HEK293 (cell line): ENCODE results near the gene CPT1C.
A peak's percentile ranks its signal among the peaks of the same experiment; 100 is the strongest.

Experiments
- CTCF ChIA-PET: fragments of 350-600 bp; formaldehyde crosslinking; extraction: SDS; loops from one replicate; lab custom pipeline; 2021; ENCODE audit warnings: antibody characterized with exemption; lab: Yijun Ruan, JAX
- POLR2A ChIA-PET: fragments of 300-600 bp; formaldehyde crosslinking; extraction: SDS; loops from one replicate; lab custom pipeline; 2020; ENCODE audit warnings: antibody characterized with exemption, inconsistent platforms; lab: Yijun Ruan, JAX
- H3K27ac ChIP-seq: fragments of 200-500 bp; sonication (Bioruptor generic); 2 replicates; pipeline ENCODE4 v1.5.1; 2014; ENCODE audit warnings: low read depth, low read length, control low read depth, inconsistent platforms; ENCODE audit errors: extremely low read depth
- H3K36me3 ChIP-seq, 2 experiments: fragments of 200-500 bp in 1 of 2; sonication (Bioruptor generic) in 1 of 2; 1 replicate in 1 of 2; 2 replicates in 1 of 2; pipeline ENCODE4 v1.5.1; 2014 to 2017; ENCODE audit warnings: inconsistent platforms in 2 of 2, low read length in 2 of 2; ENCODE audit not compliant: control insufficient read depth in 2 of 2, insufficient read depth in 1 of 2
- H3K4me1 ChIP-seq: fragments of 200-500 bp; sonication (Bioruptor generic); 2 replicates; pipeline ENCODE4 v1.5.1; 2014; ENCODE audit warnings: mild to moderate bottlenecking, low read length, inconsistent platforms; ENCODE audit not compliant: control insufficient read depth, insufficient read depth
- H3K4me3 ChIP-seq: 2 replicates; pipeline ENCODE4 v1.5.1; 2011; ENCODE audit warnings: low read depth, mild to moderate bottlenecking, control low read depth, low read length, moderate library complexity
- H3K9me3 ChIP-seq: fragments of 200-500 bp; sonication (Bioruptor generic); 2 replicates; pipeline ENCODE4 v1.5.1; 2014; ENCODE audit warnings: low read depth, low read length, inconsistent platforms; ENCODE audit not compliant: control insufficient read depth, insufficient read depth
- KLF8 ChIP-seq: fragments of 450-650 bp; formaldehyde crosslinking; IDR thresholded peaks from 2 replicates; pipeline ENCODE4 v1.5.1; 2016; ENCODE audit warnings: missing biosample characterization, missing genetic modification characterization
- ZNF514 ChIP-seq: fragments of 450-650 bp; formaldehyde crosslinking; IDR thresholded peaks from 2 replicates; pipeline ENCODE4 v1.5.1; 2016; ENCODE audit warnings: missing biosample characterization, missing genetic modification characterization
- ZSCAN30 ChIP-seq: fragments of 450-650 bp; IDR thresholded peaks from 2 replicates; pipeline ENCODE4 v1.5.1; 2018; ENCODE audit warnings: missing biosample characterization, mild to moderate bottlenecking, missing genetic modification characterization, moderate library complexity
- TF ChIP-seq, protein P1 (sequence below): fragments of 450-650 bp; formaldehyde crosslinking; IDR thresholded peaks from 2 replicates; pipeline ENCODE4 v1.5.1; 2016; ENCODE audit warnings: missing biosample characterization, missing genetic modification characterization
- TF ChIP-seq, protein P2 (sequence below): fragments of 450-650 bp; formaldehyde crosslinking; IDR thresholded peaks from 2 replicates; pipeline ENCODE4 v1.5.1; 2016; ENCODE audit warnings: missing biosample characterization, missing genetic modification characterization
- TF ChIP-seq, protein P3 (sequence below): fragments of 450-650 bp; formaldehyde crosslinking; IDR thresholded peaks from 2 replicates; pipeline ENCODE4 v1.5.1; 2016; ENCODE audit warnings: missing biosample characterization, missing genetic modification characterization
- TF ChIP-seq, protein P4 (sequence below): fragments of 450-650 bp; formaldehyde crosslinking; IDR thresholded peaks from 2 replicates; pipeline ENCODE4 v1.5.1; 2016; ENCODE audit warnings: missing biosample characterization, missing genetic modification characterization
- TF ChIP-seq, protein P5 (sequence below): fragments of 450-650 bp; formaldehyde crosslinking; IDR thresholded peaks from 2 replicates; pipeline ENCODE4 v1.5.1; 2016; ENCODE audit warnings: missing biosample characterization, missing genetic modification characterization
- TF ChIP-seq, protein P6 (sequence below): fragments of 450-650 bp; IDR thresholded peaks from 2 replicates; pipeline ENCODE4 v1.5.1; 2018; ENCODE audit warnings: missing biosample characterization, missing genetic modification characterization
- TF ChIP-seq, protein P7 (sequence below): fragments of 450-650 bp; formaldehyde crosslinking; IDR thresholded peaks from 2 replicates; pipeline ENCODE4 v1.5.1; 2016; ENCODE audit warnings: missing biosample characterization, missing genetic modification characterization

CPT1C gene

DNA sequence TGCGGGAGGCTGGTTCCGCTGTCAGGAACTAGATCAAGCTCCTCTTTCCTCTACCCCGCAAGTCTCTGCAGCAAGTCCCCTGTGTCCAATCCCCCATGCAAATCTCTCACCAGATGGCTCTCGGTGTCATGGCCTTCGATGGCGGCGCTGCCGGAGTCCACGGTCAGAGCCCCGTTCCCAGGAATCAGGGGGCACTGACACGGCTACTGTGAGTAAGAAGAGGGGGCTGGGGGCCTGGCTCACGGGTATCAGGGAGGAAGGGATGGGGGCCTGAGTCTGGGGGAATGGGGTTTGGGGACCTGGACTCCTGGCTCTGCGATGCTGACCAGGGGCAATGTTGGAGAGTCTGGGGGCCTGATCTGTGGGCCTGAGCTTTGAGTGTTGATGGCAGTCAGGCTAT lies 44.9 kb upstream of the CPT1C start (continued):
- TF ChIP-seq, protein P1, sequence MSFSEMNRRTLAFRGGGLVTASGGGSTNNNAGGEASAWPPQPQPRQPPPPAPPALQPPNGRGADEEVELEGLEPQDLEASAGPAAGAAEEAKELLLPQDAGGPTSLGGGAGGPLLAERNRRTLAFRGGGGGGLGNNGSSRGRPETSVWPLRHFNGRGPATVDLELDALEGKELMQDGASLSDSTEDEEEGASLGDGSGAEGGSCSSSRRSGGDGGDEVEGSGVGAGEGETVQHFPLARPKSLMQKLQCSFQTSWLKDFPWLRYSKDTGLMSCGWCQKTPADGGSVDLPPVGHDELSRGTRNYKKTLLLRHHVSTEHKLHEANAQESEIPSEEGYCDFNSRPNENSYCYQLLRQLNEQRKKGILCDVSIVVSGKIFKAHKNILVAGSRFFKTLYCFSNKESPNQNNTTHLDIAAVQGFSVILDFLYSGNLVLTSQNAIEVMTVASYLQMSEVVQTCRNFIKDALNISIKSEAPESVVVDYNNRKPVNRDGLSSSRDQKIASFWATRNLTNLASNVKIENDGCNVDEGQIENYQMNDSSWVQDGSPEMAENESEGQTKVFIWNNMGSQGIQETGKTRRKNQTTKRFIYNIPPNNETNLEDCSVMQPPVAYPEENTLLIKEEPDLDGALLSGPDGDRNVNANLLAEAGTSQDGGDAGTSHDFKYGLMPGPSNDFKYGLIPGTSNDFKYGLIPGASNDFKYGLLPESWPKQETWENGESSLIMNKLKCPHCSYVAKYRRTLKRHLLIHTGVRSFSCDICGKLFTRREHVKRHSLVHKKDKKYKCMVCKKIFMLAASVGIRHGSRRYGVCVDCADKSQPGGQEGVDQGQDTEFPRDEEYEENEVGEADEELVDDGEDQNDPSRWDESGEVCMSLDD (tag by site-specific recombination) = no peak
- TF ChIP-seq ZNF514 (tag by site-specific recombination) = no peak
- no peak for TF ChIP-seq ZSCAN30 (tag by site-specific recombination)
- TF ChIP-seq, protein P2, sequence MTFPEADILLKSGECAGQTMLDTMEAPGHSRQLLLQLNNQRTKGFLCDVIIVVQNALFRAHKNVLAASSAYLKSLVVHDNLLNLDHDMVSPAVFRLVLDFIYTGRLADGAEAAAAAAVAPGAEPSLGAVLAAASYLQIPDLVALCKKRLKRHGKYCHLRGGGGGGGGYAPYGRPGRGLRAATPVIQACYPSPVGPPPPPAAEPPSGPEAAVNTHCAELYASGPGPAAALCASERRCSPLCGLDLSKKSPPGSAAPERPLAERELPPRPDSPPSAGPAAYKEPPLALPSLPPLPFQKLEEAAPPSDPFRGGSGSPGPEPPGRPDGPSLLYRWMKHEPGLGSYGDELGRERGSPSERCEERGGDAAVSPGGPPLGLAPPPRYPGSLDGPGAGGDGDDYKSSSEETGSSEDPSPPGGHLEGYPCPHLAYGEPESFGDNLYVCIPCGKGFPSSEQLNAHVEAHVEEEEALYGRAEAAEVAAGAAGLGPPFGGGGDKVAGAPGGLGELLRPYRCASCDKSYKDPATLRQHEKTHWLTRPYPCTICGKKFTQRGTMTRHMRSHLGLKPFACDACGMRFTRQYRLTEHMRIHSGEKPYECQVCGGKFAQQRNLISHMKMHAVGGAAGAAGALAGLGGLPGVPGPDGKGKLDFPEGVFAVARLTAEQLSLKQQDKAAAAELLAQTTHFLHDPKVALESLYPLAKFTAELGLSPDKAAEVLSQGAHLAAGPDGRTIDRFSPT = no peak
- TF ChIP-seq, protein P3, sequence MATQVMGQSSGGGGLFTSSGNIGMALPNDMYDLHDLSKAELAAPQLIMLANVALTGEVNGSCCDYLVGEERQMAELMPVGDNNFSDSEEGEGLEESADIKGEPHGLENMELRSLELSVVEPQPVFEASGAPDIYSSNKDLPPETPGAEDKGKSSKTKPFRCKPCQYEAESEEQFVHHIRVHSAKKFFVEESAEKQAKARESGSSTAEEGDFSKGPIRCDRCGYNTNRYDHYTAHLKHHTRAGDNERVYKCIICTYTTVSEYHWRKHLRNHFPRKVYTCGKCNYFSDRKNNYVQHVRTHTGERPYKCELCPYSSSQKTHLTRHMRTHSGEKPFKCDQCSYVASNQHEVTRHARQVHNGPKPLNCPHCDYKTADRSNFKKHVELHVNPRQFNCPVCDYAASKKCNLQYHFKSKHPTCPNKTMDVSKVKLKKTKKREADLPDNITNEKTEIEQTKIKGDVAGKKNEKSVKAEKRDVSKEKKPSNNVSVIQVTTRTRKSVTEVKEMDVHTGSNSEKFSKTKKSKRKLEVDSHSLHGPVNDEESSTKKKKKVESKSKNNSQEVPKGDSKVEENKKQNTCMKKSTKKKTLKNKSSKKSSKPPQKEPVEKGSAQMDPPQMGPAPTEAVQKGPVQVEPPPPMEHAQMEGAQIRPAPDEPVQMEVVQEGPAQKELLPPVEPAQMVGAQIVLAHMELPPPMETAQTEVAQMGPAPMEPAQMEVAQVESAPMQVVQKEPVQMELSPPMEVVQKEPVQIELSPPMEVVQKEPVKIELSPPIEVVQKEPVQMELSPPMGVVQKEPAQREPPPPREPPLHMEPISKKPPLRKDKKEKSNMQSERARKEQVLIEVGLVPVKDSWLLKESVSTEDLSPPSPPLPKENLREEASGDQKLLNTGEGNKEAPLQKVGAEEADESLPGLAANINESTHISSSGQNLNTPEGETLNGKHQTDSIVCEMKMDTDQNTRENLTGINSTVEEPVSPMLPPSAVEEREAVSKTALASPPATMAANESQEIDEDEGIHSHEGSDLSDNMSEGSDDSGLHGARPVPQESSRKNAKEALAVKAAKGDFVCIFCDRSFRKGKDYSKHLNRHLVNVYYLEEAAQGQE (tag by site-specific recombination) = no peak
- TF ChIP-seq, protein P4, sequence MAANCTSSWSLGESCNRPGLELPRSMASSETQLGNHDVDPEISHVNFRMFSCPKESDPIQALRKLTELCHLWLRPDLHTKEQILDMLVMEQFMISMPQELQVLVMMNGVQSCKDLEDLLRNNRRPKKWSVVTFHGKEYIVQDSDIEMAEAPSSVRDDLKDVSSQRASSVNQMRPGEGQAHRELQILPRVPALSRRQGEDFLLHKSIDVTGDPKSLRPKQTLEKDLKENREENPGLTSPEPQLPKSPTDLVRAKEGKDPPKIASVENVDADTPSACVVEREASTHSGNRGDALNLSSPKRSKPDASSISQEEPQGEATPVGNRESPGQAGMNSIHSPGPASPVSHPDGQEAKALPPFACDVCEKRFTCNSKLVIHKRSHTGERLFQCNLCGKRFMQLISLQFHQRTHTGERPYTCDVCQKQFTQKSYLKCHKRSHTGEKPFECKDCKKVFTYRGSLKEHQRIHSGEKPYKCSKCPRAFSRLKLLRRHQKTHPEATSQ (tag by site-specific recombination) = no peak

DNA sequence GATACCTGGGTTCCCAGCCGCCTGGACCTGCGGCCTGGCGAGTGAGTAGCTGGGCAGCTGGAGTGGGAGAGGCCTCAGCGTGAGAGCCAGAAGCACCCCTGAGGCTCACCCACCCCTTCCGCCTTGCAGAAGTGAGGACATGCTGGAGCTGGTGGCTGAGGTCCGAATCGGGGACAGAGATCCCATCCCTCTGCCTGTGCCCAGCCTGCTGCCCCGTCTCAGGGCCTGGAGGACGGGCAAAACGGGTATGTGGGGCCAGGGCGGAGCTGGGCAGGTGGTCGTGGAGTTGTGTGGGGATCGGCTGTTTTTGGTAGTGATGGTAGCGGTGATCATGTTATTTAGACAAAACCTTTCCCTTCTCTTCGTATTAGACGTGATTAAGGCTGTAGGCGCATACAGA lies 44.3 kb upstream of the CPT1C start:
- peaks cover 7% of the 10 kb centered on the region for H3K4me1 ChIP-seq
- CTCF ChIA-PET = interaction anchor here (0.7 to 1.2 kb wide), 2 partner anchors 9 to 25 kb away, joined by 3 read pairs; no protein-coding TSS in a partner anchor
- H3K27ac ChIP-seq = no peak overlapping the region
- H3K9me3 ChIP-seq = no peaks in the 10 kb centered on the region
- peaks cover 37 to 72% of the 10 kb centered on the region in 2 experiments for H3K36me3 ChIP-seq
- TF ChIP-seq, protein P5, sequence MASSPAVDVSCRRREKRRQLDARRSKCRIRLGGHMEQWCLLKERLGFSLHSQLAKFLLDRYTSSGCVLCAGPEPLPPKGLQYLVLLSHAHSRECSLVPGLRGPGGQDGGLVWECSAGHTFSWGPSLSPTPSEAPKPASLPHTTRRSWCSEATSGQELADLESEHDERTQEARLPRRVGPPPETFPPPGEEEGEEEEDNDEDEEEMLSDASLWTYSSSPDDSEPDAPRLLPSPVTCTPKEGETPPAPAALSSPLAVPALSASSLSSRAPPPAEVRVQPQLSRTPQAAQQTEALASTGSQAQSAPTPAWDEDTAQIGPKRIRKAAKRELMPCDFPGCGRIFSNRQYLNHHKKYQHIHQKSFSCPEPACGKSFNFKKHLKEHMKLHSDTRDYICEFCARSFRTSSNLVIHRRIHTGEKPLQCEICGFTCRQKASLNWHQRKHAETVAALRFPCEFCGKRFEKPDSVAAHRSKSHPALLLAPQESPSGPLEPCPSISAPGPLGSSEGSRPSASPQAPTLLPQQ (tag by site-specific recombination) = no peak
- H3K4me3 ChIP-seq = no peak overlapping the region
- POLR2A ChIA-PET = interaction anchor here (1.4 to 2.3 kb wide), 2 partner anchors 11 to 30 kb away, joined by 5 to 15 read pairs; partner anchors contain the start of gene PRMT1

DNA sequence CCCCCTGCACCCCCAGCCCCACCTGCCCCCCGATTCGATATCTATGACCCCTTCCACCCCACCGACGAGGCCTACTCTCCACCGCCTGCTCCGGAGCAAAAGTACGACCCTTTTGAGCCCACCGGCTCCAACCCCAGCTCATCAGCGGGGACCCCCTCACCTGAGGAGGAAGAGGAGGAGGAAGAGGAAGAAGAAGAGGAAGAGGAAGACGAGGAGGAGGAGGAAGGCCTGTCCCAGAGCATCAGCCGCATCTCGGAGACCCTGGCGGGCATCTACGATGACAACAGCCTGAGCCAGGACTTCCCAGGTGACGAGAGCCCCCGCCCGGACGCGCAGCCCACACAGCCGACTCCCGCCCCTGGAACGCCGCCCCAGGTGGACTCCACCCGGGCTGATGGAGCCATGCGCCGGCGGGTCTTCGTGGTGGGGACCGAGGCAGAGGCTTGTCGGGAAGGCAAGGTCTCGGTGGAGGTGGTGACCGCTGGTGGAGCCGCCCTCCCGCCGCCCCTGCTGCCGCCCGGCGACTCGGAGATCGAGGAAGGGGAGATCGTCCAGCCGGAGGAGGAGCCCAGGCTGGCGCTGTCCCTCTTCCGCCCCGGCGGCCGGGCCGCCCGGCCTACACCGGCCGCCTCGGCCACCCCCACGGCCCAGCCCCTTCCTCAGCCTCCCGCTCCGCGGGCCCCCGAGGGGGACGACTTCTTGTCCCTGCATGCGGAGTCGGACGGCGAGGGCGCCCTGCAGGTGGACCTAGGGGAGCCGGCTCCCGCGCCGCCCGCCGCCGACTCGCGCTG lies 39.7 kb upstream of the CPT1C start:
- H3K36me3 ChIP-seq = peaks cover 65 to 89% of the 10 kb centered on the region in 2 experiments
- H3K27ac ChIP-seq = no peak overlapping the region
- TF ChIP-seq, protein P6, sequence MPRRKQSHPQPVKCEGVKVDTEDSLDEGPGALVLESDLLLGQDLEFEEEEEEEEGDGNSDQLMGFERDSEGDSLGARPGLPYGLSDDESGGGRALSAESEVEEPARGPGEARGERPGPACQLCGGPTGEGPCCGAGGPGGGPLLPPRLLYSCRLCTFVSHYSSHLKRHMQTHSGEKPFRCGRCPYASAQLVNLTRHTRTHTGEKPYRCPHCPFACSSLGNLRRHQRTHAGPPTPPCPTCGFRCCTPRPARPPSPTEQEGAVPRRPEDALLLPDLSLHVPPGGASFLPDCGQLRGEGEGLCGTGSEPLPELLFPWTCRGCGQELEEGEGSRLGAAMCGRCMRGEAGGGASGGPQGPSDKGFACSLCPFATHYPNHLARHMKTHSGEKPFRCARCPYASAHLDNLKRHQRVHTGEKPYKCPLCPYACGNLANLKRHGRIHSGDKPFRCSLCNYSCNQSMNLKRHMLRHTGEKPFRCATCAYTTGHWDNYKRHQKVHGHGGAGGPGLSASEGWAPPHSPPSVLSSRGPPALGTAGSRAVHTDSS (tag by site-specific recombination) = peak; percentile 96
- peak; percentile 67; the same call in 1 of the 2 replicates for TF ChIP-seq KLF8 (tag by site-specific recombination)
- TF ChIP-seq, protein P7, sequence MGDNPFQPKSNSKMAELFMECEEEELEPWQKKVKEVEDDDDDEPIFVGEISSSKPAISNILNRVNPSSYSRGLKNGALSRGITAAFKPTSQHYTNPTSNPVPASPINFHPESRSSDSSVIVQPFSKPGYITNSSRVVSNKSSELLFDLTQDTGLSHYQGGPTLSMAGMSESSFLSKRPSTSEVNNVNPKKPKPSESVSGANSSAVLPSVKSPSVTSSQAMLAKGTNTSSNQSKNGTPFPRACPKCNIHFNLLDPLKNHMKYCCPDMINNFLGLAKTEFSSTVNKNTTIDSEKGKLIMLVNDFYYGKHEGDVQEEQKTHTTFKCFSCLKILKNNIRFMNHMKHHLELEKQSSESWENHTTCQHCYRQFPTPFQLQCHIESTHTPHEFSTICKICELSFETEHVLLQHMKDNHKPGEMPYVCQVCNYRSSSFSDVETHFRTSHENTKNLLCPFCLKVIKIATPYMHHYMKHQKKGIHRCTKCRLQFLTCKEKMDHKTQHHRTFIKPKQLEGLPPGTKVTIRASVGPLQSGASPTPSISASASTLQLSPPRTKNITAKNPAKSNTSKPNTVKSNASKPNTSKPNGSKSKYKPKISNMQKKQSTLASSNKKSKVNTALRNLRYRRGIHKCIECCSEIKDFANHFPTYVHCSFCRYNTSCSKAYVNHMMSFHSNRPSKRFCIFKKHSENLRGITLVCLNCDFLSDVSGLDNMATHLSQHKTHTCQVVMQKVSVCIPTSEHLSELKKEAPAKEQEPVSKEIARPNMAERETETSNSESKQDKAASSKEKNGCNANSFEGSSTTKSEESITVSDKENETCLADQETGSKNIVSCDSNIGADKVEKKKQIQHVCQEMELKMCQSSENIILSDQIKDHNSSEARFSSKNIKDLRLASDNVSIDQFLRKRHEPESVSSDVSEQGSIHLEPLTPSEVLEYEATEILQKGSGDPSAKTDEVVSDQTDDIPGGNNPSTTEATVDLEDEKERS = no peak
- TF ChIP-seq, all 188 proteins: peak for 2
- no peaks in the 10 kb centered on the region for H3K9me3 ChIP-seq
- H3K4me3 ChIP-seq = no peak overlapping the region
- no peaks in the 10 kb centered on the region for H3K4me1 ChIP-seq
- CTCF ChIA-PET = interaction anchor here (0.9 to 1.2 kb wide), 2 partner anchors 24 to 146 kb away, joined by 3 to 4 read pairs; no protein-coding TSS in a partner anchor
- POLR2A ChIA-PET = no interaction called here
